ENCODE data around the gene SLC1A4.
"Not testable (repeated sequence)": the region's sequence is repeated elsewhere in the genome, so short reads cannot be mapped to it uniquely, and the experiment has no call there.

The SLC1A4 gene

GRCh38 chr2:64992990-64993389 is 3.8 kb downstream of the SLC1A4 start:
- DNase-seq (ENCODE audit: low spot score): no peak
- TF ChIP-seq, protein P1, sequence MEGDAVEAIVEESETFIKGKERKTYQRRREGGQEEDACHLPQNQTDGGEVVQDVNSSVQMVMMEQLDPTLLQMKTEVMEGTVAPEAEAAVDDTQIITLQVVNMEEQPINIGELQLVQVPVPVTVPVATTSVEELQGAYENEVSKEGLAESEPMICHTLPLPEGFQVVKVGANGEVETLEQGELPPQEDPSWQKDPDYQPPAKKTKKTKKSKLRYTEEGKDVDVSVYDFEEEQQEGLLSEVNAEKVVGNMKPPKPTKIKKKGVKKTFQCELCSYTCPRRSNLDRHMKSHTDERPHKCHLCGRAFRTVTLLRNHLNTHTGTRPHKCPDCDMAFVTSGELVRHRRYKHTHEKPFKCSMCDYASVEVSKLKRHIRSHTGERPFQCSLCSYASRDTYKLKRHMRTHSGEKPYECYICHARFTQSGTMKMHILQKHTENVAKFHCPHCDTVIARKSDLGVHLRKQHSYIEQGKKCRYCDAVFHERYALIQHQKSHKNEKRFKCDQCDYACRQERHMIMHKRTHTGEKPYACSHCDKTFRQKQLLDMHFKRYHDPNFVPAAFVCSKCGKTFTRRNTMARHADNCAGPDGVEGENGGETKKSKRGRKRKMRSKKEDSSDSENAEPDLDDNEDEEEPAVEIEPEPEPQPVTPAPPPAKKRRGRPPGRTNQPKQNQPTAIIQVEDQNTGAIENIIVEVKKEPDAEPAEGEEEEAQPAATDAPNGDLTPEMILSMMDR (IDR thresholded peaks at IDR 0.05; ENCODE audit: extremely low read depth, missing control alignments): no peak

- TF ChIP-seq, protein P1 (IDR thresholded peaks at IDR 0.05; ENCODE audit: extremely low read depth, missing control alignments): no peak
- no peak for DNase-seq (ENCODE audit: low spot score)
Observed at GRCh38 chr2:64995041-64995440, 5.8 kb downstream of the SLC1A4 start.

DNA sequence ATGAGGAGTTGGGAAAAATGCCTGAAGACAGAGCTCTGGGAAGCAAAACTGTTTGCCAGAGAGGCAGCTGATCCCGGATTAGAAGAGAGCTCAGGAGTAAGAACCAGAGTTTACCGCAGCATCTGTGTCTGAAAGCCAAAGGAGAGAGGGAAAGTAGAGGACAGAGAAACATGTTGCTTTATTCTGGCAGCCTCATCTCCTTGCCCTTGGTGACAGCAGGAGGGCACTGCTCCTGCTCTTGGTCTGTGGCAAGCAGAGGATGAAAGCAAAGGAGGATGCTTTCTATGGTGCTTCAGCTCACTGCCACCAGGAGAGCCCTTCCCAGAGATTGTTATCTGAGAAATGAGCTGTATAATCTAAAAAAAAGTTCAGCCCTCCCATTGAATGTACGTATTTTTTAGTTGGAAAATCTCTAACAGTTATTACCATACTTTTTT is 7.7 kb downstream of the SLC1A4 start:
- TF ChIP-seq, protein P1 (IDR thresholded peaks at IDR 0.05; ENCODE audit: extremely low read depth, missing control alignments): no peak
- no peak for DNase-seq (ENCODE audit: low spot score)

- TF ChIP-seq, protein P1 (IDR thresholded peaks at IDR 0.05; ENCODE audit: extremely low read depth, missing control alignments): no peak
- DNase-seq (ENCODE audit: low spot score): no peak
Observed at GRCh38 chr2:64998658-64999061, 9.5 kb downstream of the SLC1A4 start.

DNA sequence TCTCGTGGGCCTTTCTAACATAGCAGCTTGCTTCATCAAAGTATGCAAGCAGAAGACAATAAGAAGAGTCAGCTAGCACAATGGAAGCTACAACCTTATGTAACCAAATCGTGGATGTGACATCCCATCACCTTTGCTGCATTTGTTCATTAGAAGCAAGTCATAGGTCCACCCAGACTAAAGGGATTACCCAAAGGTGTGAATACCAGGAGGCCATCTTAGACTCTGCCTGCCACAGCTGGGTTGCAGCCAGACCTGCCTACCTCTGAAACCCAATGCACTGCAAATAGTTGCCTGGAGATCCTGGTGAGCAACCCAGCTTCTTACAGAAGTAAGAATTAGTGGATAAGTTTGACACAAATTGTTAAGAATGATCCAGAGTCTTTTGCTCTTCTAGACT is 10.6 kb downstream of the SLC1A4 start:
- TF ChIP-seq, protein P1 (IDR thresholded peaks at IDR 0.05; ENCODE audit: extremely low read depth, missing control alignments): no peak
- no peak for DNase-seq (ENCODE audit: low spot score)

DNA sequence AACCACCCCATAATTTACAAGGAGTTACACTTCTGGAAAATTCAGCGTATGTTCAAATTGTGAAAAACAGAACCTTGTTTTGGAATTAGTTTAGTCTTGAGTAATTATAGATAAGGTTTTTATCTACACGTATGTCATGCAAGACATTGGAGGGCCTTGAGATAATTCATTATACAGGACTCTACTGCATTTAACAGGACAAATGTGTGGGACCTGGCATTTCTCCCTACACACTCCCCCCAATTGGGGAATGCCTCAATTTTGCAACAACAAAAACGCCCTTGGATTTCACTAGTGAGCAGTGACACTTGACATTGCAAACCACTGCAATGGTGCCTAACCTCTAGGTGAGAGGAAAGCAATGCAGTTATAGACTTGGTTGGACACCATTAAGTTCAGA is 11.4 kb downstream of the SLC1A4 start:
- no peak for DNase-seq (ENCODE audit: low spot score)
- TF ChIP-seq, protein P1 (IDR thresholded peaks at IDR 0.05; ENCODE audit: extremely low read depth, missing control alignments): no peak

DNA sequence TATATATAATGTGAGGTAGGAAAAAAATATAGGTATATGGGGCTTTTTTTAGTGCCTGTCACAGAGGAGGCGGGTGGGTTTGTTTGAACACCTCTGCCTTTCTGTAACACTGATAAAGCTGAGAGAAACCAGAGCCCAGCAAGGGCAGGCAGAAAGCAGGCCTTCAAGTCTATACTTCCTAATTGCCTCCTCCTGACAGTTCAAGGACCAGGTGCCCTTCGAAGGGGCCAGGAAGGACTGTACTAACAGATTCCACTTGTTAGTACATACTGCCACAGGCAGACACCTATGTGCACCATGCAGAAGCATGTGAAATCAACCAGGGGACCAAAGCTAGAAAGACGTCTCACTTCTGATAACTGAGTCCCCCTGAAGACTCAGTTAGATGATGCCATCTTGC is 13.8 kb downstream of the SLC1A4 start:
- TF ChIP-seq, protein P1 (IDR thresholded peaks at IDR 0.05; ENCODE audit: extremely low read depth, missing control alignments): no peak

DNA sequence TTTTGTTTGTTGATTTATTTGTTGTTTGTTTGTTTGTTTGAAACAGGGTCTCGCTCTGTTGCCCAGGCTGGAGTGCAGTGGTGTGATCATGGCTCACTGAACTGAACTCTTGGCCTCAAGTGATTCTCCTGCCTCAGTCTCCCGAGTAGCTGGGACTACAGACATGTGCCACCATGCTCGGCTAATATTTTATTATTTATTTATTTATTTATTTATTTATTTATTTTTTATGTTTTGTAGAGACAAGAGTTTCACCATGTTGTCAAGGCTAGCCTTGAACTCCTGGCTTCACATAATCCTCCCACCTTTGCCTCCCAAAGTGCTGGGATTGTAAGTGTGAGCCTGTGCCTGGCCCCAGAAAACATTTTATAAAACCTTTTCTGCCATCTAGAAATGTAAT is 15.0 kb downstream of the SLC1A4 start:
- DNase-seq (ENCODE audit: low spot score): not testable (repeated sequence)

More for the DNA sequence above, 13.8 kb downstream of the SLC1A4 start:
- DNase-seq (ENCODE audit: low spot score): no peak

All from GM20000 (cell line).